Measurements from ENCODE around the gene SLC30A5. TPM values are rescaled to one million over a fixed set of nuclear protein-coding genes. Genes with fewer than 3 reads are reported as not detected.

SLC30A5 gene
- total and polyA plus RNA-seq, 2 experiments from 2014 or later = 63.2 to 66.8 TPM

GRCh38 chr5:69049151-69049550, 44.7 kb upstream of the SLC30A5 start:
- TF ChIP-seq EZH2 (IDR thresholded peaks at IDR 0.05; ENCODE audit: insufficient read depth, poor library complexity, severe bottlenecking) (no peak), EZH2phosphoT487 (IDR thresholded peaks at IDR 0.05; ENCODE audit: insufficient read depth, low read depth) (no peak)
- Histone ChIP-seq H3K4me3 (no peak overlapping the region), H2AFZ (no peak overlapping the region), H4K20me1 (ENCODE audit: insufficient read depth) (no peaks in the 10 kb centered on the region), H3K79me2 (ENCODE audit: insufficient read depth) (no peaks in the 10 kb centered on the region), H3F3A (ENCODE audit: insufficient read depth) (no peaks in the 10 kb centered on the region), H3K27ac (no peak overlapping the region), H3K4me2 (ENCODE audit: unreplicated experiment) (no peak overlapping the region), H3K9ac (no peak overlapping the region), H3K27me3 (replicated peaks; ENCODE audit: insufficient read depth) (no peaks in the 10 kb centered on the region), H3K4me1 (ENCODE audit: insufficient read depth) (no peaks in the 10 kb centered on the region), H3K9me2 (ENCODE audit: insufficient read depth) (no peaks in the 10 kb centered on the region), H3K36me3 (ENCODE audit: low read depth) (no peaks in the 10 kb centered on the region), H3K9me3 (ENCODE audit: low read depth) (no peaks in the 10 kb centered on the region)
- in situ Hi-C loops (cut with MboI) = no loop called here
- 81 to 90% methylated on average over 1 of the region's 1 CpG for WGBS, 2 experiments (ENCODE audit: low coverage in 1 of 2, low lambda C conversion rate in 2 of 2, missing lambda C conversion rate in 2 of 2)
- no peak for DNase-seq

- no peak overlapping the region for H3K4me2 ChIP-seq (ENCODE audit: unreplicated experiment)
- 7 to 8% methylated on average over 2 of the region's 2 CpGs for WGBS, 2 experiments (ENCODE audit: low coverage in 1 of 2, low lambda C conversion rate in 2 of 2, missing lambda C conversion rate in 2 of 2)
- in situ Hi-C loops (cut with MboI) = no loop called here
- H3K36me3 ChIP-seq (ENCODE audit: low read depth) = no peaks in the 10 kb centered on the region
- H3K79me2 ChIP-seq (ENCODE audit: insufficient read depth) = no peaks in the 10 kb centered on the region
- H4K20me1 ChIP-seq (ENCODE audit: insufficient read depth) = no peaks in the 10 kb centered on the region
- no peak overlapping the region for H3K4me3 ChIP-seq
- H3K9ac ChIP-seq = no peak overlapping the region
- H2AFZ ChIP-seq = no peak overlapping the region
- DNase-seq = no peak
- TF ChIP-seq EZH2phosphoT487 (IDR thresholded peaks at IDR 0.05; ENCODE audit: insufficient read depth, low read depth) (no peak), EZH2 (IDR thresholded peaks at IDR 0.05; ENCODE audit: insufficient read depth, poor library complexity, severe bottlenecking) (no peak)
- H3K4me1 ChIP-seq (ENCODE audit: insufficient read depth) = no peaks in the 10 kb centered on the region
- no peaks in the 10 kb centered on the region for H3K9me2 ChIP-seq (ENCODE audit: insufficient read depth)
- H3F3A ChIP-seq (ENCODE audit: insufficient read depth) = no peaks in the 10 kb centered on the region
- no peak overlapping the region for H3K27ac ChIP-seq
- H3K27me3 ChIP-seq (replicated peaks; ENCODE audit: insufficient read depth) = no peaks in the 10 kb centered on the region
- no peaks in the 10 kb centered on the region for H3K9me3 ChIP-seq (ENCODE audit: low read depth)
These were observed 44.0 kb upstream of the SLC30A5 start for GRCh38 chr5:69049796-69050195.

- H3K36me3 ChIP-seq (ENCODE audit: low read depth) = no peaks in the 10 kb centered on the region
- H3K4me1 ChIP-seq (ENCODE audit: insufficient read depth) = no peaks in the 10 kb centered on the region
- no peaks in the 10 kb centered on the region for H3F3A ChIP-seq (ENCODE audit: insufficient read depth)
- no peak overlapping the region for H3K4me2 ChIP-seq (ENCODE audit: unreplicated experiment)
- H3K79me2 ChIP-seq (ENCODE audit: insufficient read depth) = no peaks in the 10 kb centered on the region
- H3K9me3 ChIP-seq (ENCODE audit: low read depth) = no peaks in the 10 kb centered on the region
- no peaks in the 10 kb centered on the region for H4K20me1 ChIP-seq (ENCODE audit: insufficient read depth)
- no peaks in the 10 kb centered on the region for H3K27me3 ChIP-seq (replicated peaks; ENCODE audit: insufficient read depth)
- no peak for TF ChIP-seq EZH2phosphoT487 (IDR thresholded peaks at IDR 0.05; ENCODE audit: insufficient read depth, low read depth)
- TF ChIP-seq EZH2 (IDR thresholded peaks at IDR 0.05; ENCODE audit: insufficient read depth, poor library complexity, severe bottlenecking) = no peak
- H3K27ac ChIP-seq = no peak overlapping the region
- H2AFZ ChIP-seq = no peak overlapping the region
- no peak overlapping the region for H3K9ac ChIP-seq
- in situ Hi-C loops (cut with MboI) = no loop called here
- H3K9me2 ChIP-seq (ENCODE audit: insufficient read depth) = no peaks in the 10 kb centered on the region
- WGBS, 2 experiments (ENCODE audit: low coverage in 1 of 2, low lambda C conversion rate in 2 of 2, missing lambda C conversion rate in 2 of 2) = 50 to 53% methylated on average over 3 of the region's 3 CpGs
- no peak overlapping the region for H3K4me3 ChIP-seq
- no peak for DNase-seq
These were observed 43.6 kb upstream of the SLC30A5 start for GRCh38 chr5:69050214-69050613.

GRCh38 chr5:69052181-69052580, 41.6 kb upstream of the SLC30A5 start:
- no peaks in the 10 kb centered on the region for H3K79me2 ChIP-seq (ENCODE audit: insufficient read depth)
- H3F3A ChIP-seq (ENCODE audit: insufficient read depth) = no peaks in the 10 kb centered on the region
- H3K4me1 ChIP-seq (ENCODE audit: insufficient read depth) = no peaks in the 10 kb centered on the region
- no peaks in the 10 kb centered on the region for H3K9me3 ChIP-seq (ENCODE audit: low read depth)
- no peaks in the 10 kb centered on the region for H3K9me2 ChIP-seq (ENCODE audit: insufficient read depth)
- no peaks in the 10 kb centered on the region for H4K20me1 ChIP-seq (ENCODE audit: insufficient read depth)
- no peak overlapping the region for H3K9ac ChIP-seq
- H2AFZ ChIP-seq = no peak overlapping the region
- TF ChIP-seq EZH2phosphoT487 (IDR thresholded peaks at IDR 0.05; ENCODE audit: insufficient read depth, low read depth) (no peak), EZH2 (IDR thresholded peaks at IDR 0.05; ENCODE audit: insufficient read depth, poor library complexity, severe bottlenecking) (no peak)
- no peak overlapping the region for H3K4me2 ChIP-seq (ENCODE audit: unreplicated experiment)
- no peaks in the 10 kb centered on the region for H3K27me3 ChIP-seq (replicated peaks; ENCODE audit: insufficient read depth)
- in situ Hi-C loops (cut with MboI) = no loop called here
- no peak overlapping the region for H3K4me3 ChIP-seq
- WGBS, 2 experiments (ENCODE audit: low coverage in 1 of 2, low lambda C conversion rate in 2 of 2, missing lambda C conversion rate in 2 of 2) = 69 to 77% methylated on average over 6 of the region's 6 CpGs
- no peak for DNase-seq
- no peak overlapping the region for H3K27ac ChIP-seq
- H3K36me3 ChIP-seq (ENCODE audit: low read depth) = no peaks in the 10 kb centered on the region
